ENCODE measurements around the gene ELP4. TPM values are rescaled to one million over a fixed set of nuclear protein-coding genes. Genes with fewer than 3 reads are reported as not detected.
A peak's percentile ranks its signal among the peaks of the same experiment; 100 is the strongest.

The ELP4 gene
- total and polyA plus RNA-seq, 12 donors = 9.8 to 19.5 (median 15.9) TPM

GRCh38 chr11:31817621-31818424 is 308.3 kb downstream of the ELP4 start:
- peak overlapping the region in 8 of 10 donors; percentile 0 to 51 (median 21) for H3K4me3 ChIP-seq
- no peak for TF ChIP-seq CTCF (IDR thresholded peaks at IDR 0.05)
- H3K4me1 ChIP-seq = peaks cover 30 to 61% (median 49%) of the 10 kb centered on the region in 9 donors
- ATAC-seq (peak in 1 of 8 donors; percentile 25), DNase-seq (no peak)
- peaks cover 77 to 100% (median 100%) of the 10 kb centered on the region in 7 donors for H3K27me3 ChIP-seq
- H3K36me3 ChIP-seq = no peaks in the 10 kb centered on the region
- WGBS, 2 donors = 2 to 4% methylated on average over 58 of the region's 58 CpGs
- intact Hi-C loops (cut with DNase I) = loop anchor here in 1 of 10 donors (10.0 kb wide), 1 partner anchor 137 kb away; no protein-coding TSS in a partner anchor
- H3K27ac ChIP-seq = no peak overlapping the region
- H3K9me3 ChIP-seq = no peaks in the 10 kb centered on the region

GRCh38 chr11:31818425-31818755 is 308.8 kb downstream of the ELP4 start:
- H3K27ac ChIP-seq = no peak overlapping the region
- no peaks in the 10 kb centered on the region for H3K9me3 ChIP-seq
- H3K4me1 ChIP-seq = peaks cover 28 to 56% (median 46%) of the 10 kb centered on the region in 9 donors
- DNase-seq (no peak), ATAC-seq (no peak)
- no peaks in the 10 kb centered on the region for H3K36me3 ChIP-seq
- intact Hi-C loops (cut with DNase I) = loop anchor here in 1 of 10 donors (10.0 kb wide), 1 partner anchor 136 kb away; no protein-coding TSS in a partner anchor
- H3K27me3 ChIP-seq = peaks cover 78 to 100% (median 100%) of the 10 kb centered on the region in 7 donors
- peak overlapping the region in 2 of 10 donors; percentile 0 to 51 for H3K4me3 ChIP-seq
- TF ChIP-seq CTCF (IDR thresholded peaks at IDR 0.05) = no peak
- WGBS, 2 donors = 6 to 10% methylated on average over 9 of the region's 9 CpGs

GRCh38 chr11:31818874-31819331 is 309.3 kb downstream of the ELP4 start:
- no peak overlapping the region for H3K4me3 ChIP-seq
- intact Hi-C loops (cut with DNase I) = loop anchor here in 1 of 10 donors (10.0 kb wide), 1 partner anchor 136 kb away; no protein-coding TSS in a partner anchor
- peaks cover 28 to 51% (median 40%) of the 10 kb centered on the region in 9 donors for H3K4me1 ChIP-seq
- no peak overlapping the region for H3K27ac ChIP-seq
- WGBS, 2 donors = 7 to 8% methylated on average over 26 of the region's 26 CpGs
- no peak for TF ChIP-seq CTCF (IDR thresholded peaks at IDR 0.05)
- no peak for ATAC-seq
- H3K27me3 ChIP-seq = peaks cover 78 to 100% (median 100%) of the 10 kb centered on the region in 7 donors
- no peaks in the 10 kb centered on the region for H3K36me3 ChIP-seq
- H3K9me3 ChIP-seq = no peaks in the 10 kb centered on the region
- DNase-seq = no peak

- Histone ChIP-seq H3K27ac (no peak overlapping the region), H3K9me3 (no peaks in the 10 kb centered on the region), H3K4me1 (peaks cover 21 to 43% (median 34%) of the 10 kb centered on the region in 9 donors), H3K36me3 (no peaks in the 10 kb centered on the region), H3K4me3 (no peak overlapping the region), H3K27me3 (peaks cover 78 to 100% (median 100%) of the 10 kb centered on the region in 7 donors)
- WGBS, 2 donors = 13 to 14% methylated on average over 54 to 55 of the region's 55 CpGs
- no peak for DNase-seq
- intact Hi-C loops (cut with DNase I) = loop anchor here in 1 of 10 donors (10.0 kb wide), 1 partner anchor 135 kb away; no protein-coding TSS in a partner anchor
- peak in 1 of 8 donors; percentile 23 for ATAC-seq
- no peak for TF ChIP-seq CTCF (IDR thresholded peaks at IDR 0.05)
Observed at GRCh38 chr11:31819621-31820437, 310.3 kb downstream of the ELP4 start.
